ENCODE data around the gene PPRC1. TPM values are rescaled to one million over a fixed set of nuclear protein-coding genes. Genes with fewer than 3 reads are reported as not detected.
A peak's percentile ranks its signal among the peaks of the same experiment; 100 is the strongest.

Gene PPRC1
- total RNA-seq, 2 experiments from 2014 or later: 32.5 to 35.8 TPM

- POLR2A ChIA-PET: interaction anchor here (0.6 to 4.1 kb wide), 13 partner anchors 11 to 339 kb away, joined by 3 to 24 read pairs (median 5); partner anchors contain the start of genes CUEDC2, NOLC1, OGA and PPRC1
- peak; percentile 49 for DNase-seq
- H3K4me3 Mint-ChIP-seq: peak overlapping the region; percentile 76
- no peaks in the 10 kb centered on the region for H3K9me3 Mint-ChIP-seq
- H3K36me3 Mint-ChIP-seq (ENCODE audit: low read depth): peaks cover 43% of the 10 kb centered on the region
- peaks cover 55% of the 10 kb centered on the region for H3K4me1 Mint-ChIP-seq
- no peaks in the 10 kb centered on the region for H3K27me3 Mint-ChIP-seq
- CTCF ChIA-PET: interaction anchor here (0.6 to 3.6 kb wide), 13 partner anchors 10 to 991 kb away, joined by 3 to 12 read pairs (median 5); partner anchors contain the start of gene PPRC1
- H3K27ac Mint-ChIP-seq: peak overlapping the region; percentile 77
Observed at GRCh38 chr10:102113261-102113955, 19.4 kb upstream of the PPRC1 start.

- H3K9me3 Mint-ChIP-seq: no peaks in the 10 kb centered on the region
- H3K36me3 Mint-ChIP-seq (ENCODE audit: low read depth): peaks cover 35% of the 10 kb centered on the region
- peak; percentile 31 for DNase-seq
- peak overlapping the region; percentile 91 for H3K27ac Mint-ChIP-seq
- H3K4me3 Mint-ChIP-seq: peak overlapping the region; percentile 76
- CTCF ChIA-PET: interaction anchor here (0.6 to 3.6 kb wide), 11 partner anchors 9 to 278 kb away, joined by 3 to 12 read pairs (median 5); partner anchors contain the start of gene PPRC1
- POLR2A ChIA-PET: interaction anchor here (0.6 to 4.1 kb wide), 16 partner anchors 9 to 338 kb away, joined by 3 to 24 read pairs (median 5); partner anchors contain the start of genes CUEDC2, NOLC1, OGA and PPRC1
- peaks cover 61% of the 10 kb centered on the region for H3K4me1 Mint-ChIP-seq
- H3K27me3 Mint-ChIP-seq: no peaks in the 10 kb centered on the region
Observed at GRCh38 chr10:102113956-102114857, 18.6 kb upstream of the PPRC1 start.

GRCh38 chr10:102114861-102115618, 17.8 kb upstream of the PPRC1 start:
- Mint-ChIP-seq H3K27me3 (no peaks in the 10 kb centered on the region), H3K9me3 (no peaks in the 10 kb centered on the region), H3K4me1 (peaks cover 63% of the 10 kb centered on the region), H3K27ac (peak overlapping the region; percentile 91), H3K36me3 (ENCODE audit: low read depth) (peaks cover 27% of the 10 kb centered on the region), H3K4me3 (peak overlapping the region; percentile 76)
- POLR2A ChIA-PET: interaction anchor here (0.7 to 4.1 kb wide), 17 partner anchors 10 to 317 kb away, joined by 3 to 24 read pairs (median 5); partner anchors contain the start of genes CUEDC2, HPS6, NOLC1 and OGA
- peak; percentile 91 for DNase-seq
- CTCF ChIA-PET: interaction anchor here (1.1 to 2.4 kb wide), 6 partner anchors 8 to 275 kb away, joined by 3 to 11 read pairs (median 6); partner anchors contain the start of gene PPRC1

GRCh38 chr10:102115775-102116174, 17.1 kb upstream of the PPRC1 start:
- POLR2A ChIA-PET: interaction anchor here (0.9 to 4.1 kb wide), 10 partner anchors 13 to 317 kb away, joined by 3 to 19 read pairs (median 5); partner anchors contain the start of genes CUEDC2, HPS6, NOLC1 and PPRC1
- CTCF ChIA-PET: interaction anchor here (1.1 to 1.6 kb wide), 3 partner anchors 13 to 274 kb away, joined by 3 to 7 read pairs (median 4); partner anchors contain the start of gene PPRC1
- H3K4me1 Mint-ChIP-seq: peaks cover 63% of the 10 kb centered on the region
- peak overlapping the region; percentile 91 for H3K27ac Mint-ChIP-seq
- H3K9me3 Mint-ChIP-seq: no peaks in the 10 kb centered on the region
- H3K27me3 Mint-ChIP-seq: no peaks in the 10 kb centered on the region
- H3K4me3 Mint-ChIP-seq: peak overlapping the region; percentile 76
- no peak for DNase-seq
- peaks cover 20% of the 10 kb centered on the region for H3K36me3 Mint-ChIP-seq (ENCODE audit: low read depth)

GRCh38 chr10:102116656-102117055, 16.2 kb upstream of the PPRC1 start:
- no peaks in the 10 kb centered on the region for H3K27me3 Mint-ChIP-seq
- no peaks in the 10 kb centered on the region for H3K9me3 Mint-ChIP-seq
- H3K36me3 Mint-ChIP-seq (ENCODE audit: low read depth): peaks cover 12% of the 10 kb centered on the region
- CTCF ChIA-PET: interaction anchor here (1.2 to 1.6 kb wide), 2 partner anchors 14 to 275 kb away, joined by 3 to 4 read pairs; no protein-coding TSS in a partner anchor
- peaks cover 69% of the 10 kb centered on the region for H3K4me1 Mint-ChIP-seq
- peak overlapping the region; percentile 91 for H3K27ac Mint-ChIP-seq
- no peak for DNase-seq
- H3K4me3 Mint-ChIP-seq: peak overlapping the region; percentile 7
- POLR2A ChIA-PET: interaction anchor here (1.2 to 1.4 kb wide), 2 partner anchors 35 to 299 kb away, joined by 3 to 4 read pairs; partner anchors contain the start of gene NOLC1

- ChIA-PET CTCF (interaction anchor here (1.2 kb wide), 1 partner anchor 61 kb away, joined by 4 read pairs; no protein-coding TSS in a partner anchor), POLR2A (interaction anchor here (0.9 to 2.6 kb wide), 8 partner anchors 18 to 529 kb away, joined by 3 to 8 read pairs (median 4); partner anchors contain the start of genes C10orf95, NOLC1 and OGA)
- H3K9me3 Mint-ChIP-seq: no peaks in the 10 kb centered on the region
- peak overlapping the region; percentile 91 for H3K27ac Mint-ChIP-seq
- DNase-seq: peak; percentile 72
- H3K36me3 Mint-ChIP-seq (ENCODE audit: low read depth): peaks cover 8% of the 10 kb centered on the region
- no peaks in the 10 kb centered on the region for H3K27me3 Mint-ChIP-seq
- H3K4me1 Mint-ChIP-seq: peaks cover 65% of the 10 kb centered on the region
- H3K4me3 Mint-ChIP-seq: peak overlapping the region; percentile 91
Observed at GRCh38 chr10:102117391-102118159, 15.3 kb upstream of the PPRC1 start.

GRCh38 chr10:102118867-102119266, 14.0 kb upstream of the PPRC1 start:
- H3K4me3 Mint-ChIP-seq: peak overlapping the region; percentile 91
- peak; percentile 27 for DNase-seq
- peaks cover 55% of the 10 kb centered on the region for H3K4me1 Mint-ChIP-seq
- ChIA-PET POLR2A (interaction anchor here (0.8 to 2.6 kb wide), 12 partner anchors 9 to 526 kb away, joined by 3 to 8 read pairs (median 5); partner anchors contain the start of genes C10orf95, HPS6, NOLC1 and OGA), CTCF (interaction anchor here (0.6 to 1.5 kb wide), 5 partner anchors 10 to 283 kb away, joined by 3 to 9 read pairs (median 3); partner anchors contain the start of genes NOLC1 and PPRC1)
- no peaks in the 10 kb centered on the region for H3K9me3 Mint-ChIP-seq
- H3K27me3 Mint-ChIP-seq: no peaks in the 10 kb centered on the region
- peaks cover 2% of the 10 kb centered on the region for H3K36me3 Mint-ChIP-seq (ENCODE audit: low read depth)
- peak overlapping the region; percentile 91 for H3K27ac Mint-ChIP-seq

- Mint-ChIP-seq H3K27me3 (no peaks in the 10 kb centered on the region), H3K36me3 (ENCODE audit: low read depth) (peaks cover 2% of the 10 kb centered on the region), H3K4me3 (peak overlapping the region; percentile 91), H3K27ac (peak overlapping the region; percentile 91), H3K9me3 (no peaks in the 10 kb centered on the region), H3K4me1 (peaks cover 55% of the 10 kb centered on the region)
- peak; percentile 64 for DNase-seq
- POLR2A ChIA-PET: interaction anchor here (0.8 to 2.6 kb wide), 11 partner anchors 8 to 525 kb away, joined by 3 to 8 read pairs (median 5); partner anchors contain the start of genes HPS6, NOLC1, OGA and PPRC1
- CTCF ChIA-PET: interaction anchor here (1.1 to 1.5 kb wide), 2 partner anchors 10 to 13 kb away, joined by 3 to 9 read pairs; partner anchors contain the start of gene PPRC1
Observed at GRCh38 chr10:102119417-102120141, 13.3 kb upstream of the PPRC1 start.

- Mint-ChIP-seq H3K4me3 (peak within 1 kb of the TSS; percentile 91), H3K9me3 (no peaks in the 10 kb centered on the region), H3K27me3 (no peaks in the 10 kb centered on the region), H3K27ac (peak within 1 kb of the TSS; percentile 91), H3K36me3 (ENCODE audit: low read depth) (no peaks in the 10 kb centered on the region), H3K4me1 (peaks cover 50% of the 10 kb centered on the region)
- POLR2A ChIA-PET: interaction anchor here (1.7 kb wide), 1 partner anchor 14 kb away, joined by 6 read pairs; no protein-coding TSS in a partner anchor
- DNase-seq: peak; percentile 71
- CTCF ChIA-PET: no interaction called here
Observed at GRCh38 chr10:102120142-102120990, 12.5 kb upstream of the PPRC1 start, which contains the start of gene LDB1. TSS of gene LDB1 (minus strand) at chr10:102120368. CDS start at chr10:102120110, 258 bp downstream.
